Measurements from ENCODE around the gene CDC42BPB. TPM values are rescaled to one million over a fixed set of nuclear protein-coding genes. Genes with fewer than 3 reads are reported as not detected.

The CDC42BPB gene
- total RNA-seq, 1 donor from 2014 or later, result 3.5 TPM

- Mint-ChIP-seq H3K27me3 (ENCODE audit: low read depth) (peaks cover 5% of the 10 kb centered on the region), H3K4me3 (ENCODE audit: low read depth) (no peak overlapping the region), H3K36me3 (ENCODE audit: low read depth) (no peaks in the 10 kb centered on the region), H3K4me1 (ENCODE audit: low read depth) (peaks cover 1% of the 10 kb centered on the region), H3K27ac (no peak overlapping the region), H3K9me3 (no peaks in the 10 kb centered on the region)
- no peak for DNase-seq (ENCODE audit: low spot score)
- intact Hi-C loops (cut with micrococcal nuclease), result loop anchor here (2.0 kb wide), 1 partner anchor 224 kb away; no protein-coding TSS in a partner anchor
Measured at GRCh38 chr14:102918438-102918837, 138.9 kb downstream of the CDC42BPB start.

GRCh38 chr14:102917469-102918211 lies 139.7 kb downstream of the CDC42BPB start:
- no peak overlapping the region for H3K27ac Mint-ChIP-seq
- intact Hi-C loops (cut with micrococcal nuclease), result loop anchor here (1.0 to 2.0 kb wide), 2 partner anchors 142 to 223 kb away; no protein-coding TSS in a partner anchor
- H3K27me3 Mint-ChIP-seq (ENCODE audit: low read depth), result no peaks in the 10 kb centered on the region
- H3K4me1 Mint-ChIP-seq (ENCODE audit: low read depth), result no peaks in the 10 kb centered on the region
- H3K9me3 Mint-ChIP-seq, result no peaks in the 10 kb centered on the region
- H3K36me3 Mint-ChIP-seq (ENCODE audit: low read depth), result no peaks in the 10 kb centered on the region
- no peak overlapping the region for H3K4me3 Mint-ChIP-seq (ENCODE audit: low read depth)
- peak; percentile 28 for DNase-seq (ENCODE audit: low spot score)

DNA sequence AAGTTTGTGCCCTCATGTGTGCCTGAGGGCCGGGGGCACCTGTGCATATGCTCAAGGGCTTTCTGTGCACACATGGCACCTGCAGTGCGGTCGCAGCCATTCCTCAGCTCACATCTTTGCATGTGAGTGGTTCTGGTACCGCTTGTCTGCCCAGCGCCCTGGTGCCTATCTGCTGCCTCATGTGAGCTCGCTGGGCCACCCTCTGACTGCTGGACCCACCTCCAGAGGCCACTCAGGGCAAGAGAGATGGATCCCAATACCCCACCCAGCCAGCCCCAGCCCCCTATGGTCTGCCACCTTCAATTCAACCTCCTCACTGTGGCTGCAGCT lies 140.3 kb downstream of the CDC42BPB start:
- Mint-ChIP-seq H3K4me1 (ENCODE audit: low read depth) (no peaks in the 10 kb centered on the region), H3K9me3 (no peaks in the 10 kb centered on the region), H3K36me3 (ENCODE audit: low read depth) (no peaks in the 10 kb centered on the region), H3K27ac (no peak overlapping the region), H3K27me3 (ENCODE audit: low read depth) (no peaks in the 10 kb centered on the region), H3K4me3 (ENCODE audit: low read depth) (no peak overlapping the region)
- no peak for DNase-seq (ENCODE audit: low spot score)
- intact Hi-C loops (cut with micrococcal nuclease), result loop anchor here (1.0 kb wide), 1 partner anchor 142 kb away; no protein-coding TSS in a partner anchor

DNA sequence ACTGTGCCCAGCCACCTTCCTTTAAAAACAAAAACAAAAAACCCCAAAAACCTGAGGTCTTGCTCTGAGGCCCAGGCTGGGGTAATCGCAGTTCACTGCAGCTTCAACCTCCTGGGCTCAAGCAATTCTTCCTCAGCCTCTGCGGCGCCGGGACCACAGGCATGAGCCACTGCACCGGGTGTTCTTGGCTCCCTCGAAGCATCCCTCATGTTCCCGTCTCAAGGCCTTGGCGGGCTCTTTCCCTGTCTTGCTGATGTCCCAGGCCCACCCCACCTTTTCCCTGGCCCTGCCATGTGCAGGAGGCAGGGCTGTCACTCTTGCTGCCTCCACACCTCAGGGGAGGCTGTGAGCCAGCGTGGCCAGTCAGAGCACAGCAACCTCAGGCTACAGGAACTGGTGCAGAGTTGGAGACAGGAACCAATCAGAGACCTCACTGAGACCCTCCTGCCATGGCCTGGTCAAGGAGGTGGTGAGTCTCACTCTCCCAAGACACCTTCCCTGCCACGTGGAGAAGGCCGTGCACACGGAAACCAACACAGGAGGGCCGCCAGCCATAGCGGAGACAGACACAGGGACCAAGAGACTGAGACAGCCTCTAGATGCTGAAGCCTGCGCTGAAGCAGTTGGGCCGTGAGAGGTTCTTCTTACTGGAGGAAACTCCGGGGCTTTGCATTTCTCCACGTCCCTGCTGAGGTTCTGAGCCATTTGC lies 140.8 kb downstream of the CDC42BPB start:
- no peak overlapping the region for H3K27ac Mint-ChIP-seq
- H3K9me3 Mint-ChIP-seq, result no peaks in the 10 kb centered on the region
- intact Hi-C loops (cut with micrococcal nuclease), result loop anchor here (1.0 kb wide), 1 partner anchor 141 kb away; no protein-coding TSS in a partner anchor

DNA sequence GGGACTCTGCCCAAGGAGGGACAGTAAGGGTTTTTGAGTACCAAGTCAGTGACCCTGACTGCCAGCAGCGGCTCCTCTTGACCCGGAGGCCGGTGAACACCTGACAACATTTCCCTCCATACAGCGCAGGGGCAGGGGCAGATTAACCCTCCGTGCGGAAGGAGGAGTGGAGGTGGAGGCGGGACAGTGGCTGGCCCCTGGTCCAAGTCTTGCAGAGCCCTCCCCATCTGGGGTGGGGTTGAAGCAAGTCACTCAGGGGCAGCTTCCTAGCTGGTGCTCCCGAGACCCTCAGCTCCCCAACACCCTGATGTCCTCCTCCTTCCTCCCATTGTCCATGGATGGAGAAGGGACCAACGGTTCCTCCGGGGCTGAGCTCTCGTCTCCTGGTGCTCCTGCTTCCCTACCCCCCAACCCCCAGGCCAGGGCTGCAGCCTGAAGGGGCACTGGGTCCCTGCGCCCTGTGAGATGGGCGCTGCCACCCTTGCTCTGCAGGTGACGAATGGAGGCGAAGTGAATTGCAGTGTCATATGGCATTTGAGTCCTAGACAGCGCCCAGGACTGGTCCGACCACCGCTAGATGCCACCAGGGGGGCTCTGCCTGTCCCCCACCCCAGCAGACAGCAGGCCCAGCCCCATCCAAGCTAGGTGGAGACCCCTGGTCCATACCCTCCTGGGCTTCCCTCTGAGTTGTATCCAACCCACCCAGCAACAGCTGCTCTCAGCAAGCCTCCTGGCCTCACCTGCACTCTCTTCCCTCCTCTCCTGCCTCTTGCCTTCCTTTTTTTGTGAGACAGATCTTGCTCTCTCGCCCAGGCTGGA lies 141.8 kb downstream of the CDC42BPB start:
- H3K4me3 Mint-ChIP-seq (ENCODE audit: low read depth), result no peak overlapping the region
- H3K27me3 Mint-ChIP-seq (ENCODE audit: low read depth), result no peaks in the 10 kb centered on the region
- no peak for DNase-seq (ENCODE audit: low spot score)
- no peaks in the 10 kb centered on the region for H3K4me1 Mint-ChIP-seq (ENCODE audit: low read depth)
- no peaks in the 10 kb centered on the region for H3K9me3 Mint-ChIP-seq
- no peak overlapping the region for H3K27ac Mint-ChIP-seq
- H3K36me3 Mint-ChIP-seq (ENCODE audit: low read depth), result peaks cover 7% of the 10 kb centered on the region
- intact Hi-C loops (cut with micrococcal nuclease), result no loop called here

More for the DNA sequence above, 140.8 kb downstream of the CDC42BPB start:
- Mint-ChIP-seq H3K4me1 (ENCODE audit: low read depth) (no peaks in the 10 kb centered on the region), H3K27me3 (ENCODE audit: low read depth) (no peaks in the 10 kb centered on the region), H3K4me3 (ENCODE audit: low read depth) (no peak overlapping the region), H3K36me3 (ENCODE audit: low read depth) (no peaks in the 10 kb centered on the region)
- DNase-seq (ENCODE audit: low spot score), result no peak

- H3K4me3 Mint-ChIP-seq (ENCODE audit: low read depth), result no peak overlapping the region
- H3K4me1 Mint-ChIP-seq (ENCODE audit: low read depth), result no peaks in the 10 kb centered on the region
- H3K27me3 Mint-ChIP-seq (ENCODE audit: low read depth), result no peaks in the 10 kb centered on the region
- no peak overlapping the region for H3K27ac Mint-ChIP-seq
- no peaks in the 10 kb centered on the region for H3K9me3 Mint-ChIP-seq
- peaks cover 7% of the 10 kb centered on the region for H3K36me3 Mint-ChIP-seq (ENCODE audit: low read depth)
- DNase-seq (ENCODE audit: low spot score), result no peak
- intact Hi-C loops (cut with micrococcal nuclease), result no loop called here
Measured at GRCh38 chr14:102914474-102915291, 142.7 kb downstream of the CDC42BPB start.

DNA sequence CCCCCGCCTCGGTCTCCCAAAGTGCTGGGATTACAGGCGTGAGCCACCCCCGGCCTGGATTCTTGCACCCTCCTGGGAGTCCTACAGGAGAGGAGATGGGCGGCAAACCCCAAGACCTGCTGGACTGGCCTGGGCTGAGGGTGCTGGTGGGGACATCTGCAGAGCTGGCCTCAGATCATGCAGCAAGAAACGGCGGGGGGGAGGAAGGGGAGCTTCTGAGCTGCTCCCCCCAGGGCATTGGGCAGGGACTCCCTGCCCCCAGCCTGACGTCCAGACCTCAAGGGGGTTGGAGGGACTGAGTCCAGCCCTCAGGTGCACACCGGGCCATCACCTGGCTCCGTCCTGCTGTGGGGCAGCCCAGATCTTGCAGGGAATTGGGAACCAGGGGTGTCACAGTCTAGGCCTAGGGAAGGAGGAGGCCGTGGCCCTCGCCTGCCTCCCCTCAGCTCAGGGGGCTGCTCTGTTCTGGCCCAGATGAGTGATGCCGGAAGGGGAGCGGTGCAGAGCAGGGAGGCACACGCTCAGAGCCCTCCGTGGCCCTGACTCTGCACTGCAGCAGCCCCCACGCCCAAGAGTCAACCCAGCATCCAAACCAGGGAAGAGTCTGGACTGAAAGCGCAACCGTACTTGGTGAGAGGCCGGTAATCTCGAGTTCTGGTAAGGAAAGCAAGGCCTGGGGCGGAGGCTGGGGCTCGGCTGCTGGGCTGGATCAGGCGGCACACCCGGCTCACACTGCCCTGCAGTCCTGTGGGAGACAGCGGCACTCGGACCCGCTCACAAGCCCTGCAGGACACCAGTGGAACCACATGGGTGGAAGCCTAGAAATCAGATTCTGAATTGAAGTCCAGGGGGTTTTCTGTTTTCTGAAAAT lies 143.8 kb downstream of the CDC42BPB start:
- H3K27ac Mint-ChIP-seq, result no peak overlapping the region
- peaks cover 7% of the 10 kb centered on the region for H3K36me3 Mint-ChIP-seq (ENCODE audit: low read depth)
- intact Hi-C loops (cut with micrococcal nuclease), result no loop called here
- DNase-seq (ENCODE audit: low spot score), result no peak
- H3K4me3 Mint-ChIP-seq (ENCODE audit: low read depth), result no peak overlapping the region
- H3K27me3 Mint-ChIP-seq (ENCODE audit: low read depth), result no peaks in the 10 kb centered on the region
- no peaks in the 10 kb centered on the region for H3K9me3 Mint-ChIP-seq
- H3K4me1 Mint-ChIP-seq (ENCODE audit: low read depth), result no peaks in the 10 kb centered on the region

DNA sequence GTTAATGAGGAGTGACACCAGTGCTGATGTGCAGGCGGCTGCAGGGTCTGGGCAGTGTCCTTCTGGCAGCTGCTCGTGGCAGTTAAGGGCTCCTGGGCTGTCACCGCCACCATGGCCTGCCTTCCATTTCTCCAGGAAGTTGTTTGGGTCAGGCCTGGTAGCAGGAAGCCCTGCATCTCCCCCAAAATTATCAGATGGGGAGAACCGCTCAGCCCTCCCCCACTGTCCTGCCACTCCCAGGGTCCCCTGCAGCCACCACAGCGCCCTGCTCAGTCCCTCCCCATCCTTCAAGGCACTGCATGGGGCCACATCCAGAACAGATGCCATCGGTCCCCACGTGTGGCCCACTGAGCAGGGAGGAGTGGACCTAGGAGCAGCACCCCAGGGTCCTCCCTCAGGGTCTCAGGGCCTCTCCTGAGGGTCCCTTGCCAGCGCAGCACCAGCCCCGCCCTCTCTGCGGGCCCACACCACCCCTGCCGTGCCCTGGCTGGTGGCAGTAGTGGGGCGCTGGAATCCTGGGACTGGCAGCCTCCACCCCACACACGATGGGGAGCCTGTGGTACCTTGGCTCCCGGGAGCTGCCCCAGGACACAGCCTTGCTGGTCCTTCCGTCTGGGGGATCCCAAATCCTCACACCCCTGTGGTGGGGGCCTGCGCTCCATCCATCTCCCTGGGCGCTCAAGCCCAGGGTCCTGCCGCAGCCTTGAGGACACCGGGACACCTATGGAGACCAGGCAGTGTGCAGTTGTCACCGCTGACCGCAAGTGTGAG lies 145.2 kb downstream of the CDC42BPB start:
- H3K36me3 Mint-ChIP-seq (ENCODE audit: low read depth), result peaks cover 15% of the 10 kb centered on the region
- H3K27ac Mint-ChIP-seq, result no peak overlapping the region
- H3K4me3 Mint-ChIP-seq (ENCODE audit: low read depth), result no peak overlapping the region
- no peaks in the 10 kb centered on the region for H3K27me3 Mint-ChIP-seq (ENCODE audit: low read depth)
- intact Hi-C loops (cut with micrococcal nuclease), result no loop called here
- no peaks in the 10 kb centered on the region for H3K4me1 Mint-ChIP-seq (ENCODE audit: low read depth)
- DNase-seq (ENCODE audit: low spot score), result no peak
- H3K9me3 Mint-ChIP-seq, result no peaks in the 10 kb centered on the region

- Mint-ChIP-seq H3K27ac (no peak overlapping the region), H3K4me1 (ENCODE audit: low read depth) (no peaks in the 10 kb centered on the region), H3K4me3 (ENCODE audit: low read depth) (no peak overlapping the region), H3K36me3 (ENCODE audit: low read depth) (peaks cover 17% of the 10 kb centered on the region), H3K9me3 (no peaks in the 10 kb centered on the region), H3K27me3 (ENCODE audit: low read depth) (no peaks in the 10 kb centered on the region)
- intact Hi-C loops (cut with micrococcal nuclease), result no loop called here
- DNase-seq (ENCODE audit: low spot score), result no peak
Measured at GRCh38 chr14:102911541-102911951, 145.8 kb downstream of the CDC42BPB start.

- no peaks in the 10 kb centered on the region for H3K27me3 Mint-ChIP-seq (ENCODE audit: low read depth)
- intact Hi-C loops (cut with micrococcal nuclease), result no loop called here
- no peak for DNase-seq (ENCODE audit: low spot score)
Measured at GRCh38 chr14:102910442-102910841, 146.9 kb downstream of the CDC42BPB start.

DNA sequence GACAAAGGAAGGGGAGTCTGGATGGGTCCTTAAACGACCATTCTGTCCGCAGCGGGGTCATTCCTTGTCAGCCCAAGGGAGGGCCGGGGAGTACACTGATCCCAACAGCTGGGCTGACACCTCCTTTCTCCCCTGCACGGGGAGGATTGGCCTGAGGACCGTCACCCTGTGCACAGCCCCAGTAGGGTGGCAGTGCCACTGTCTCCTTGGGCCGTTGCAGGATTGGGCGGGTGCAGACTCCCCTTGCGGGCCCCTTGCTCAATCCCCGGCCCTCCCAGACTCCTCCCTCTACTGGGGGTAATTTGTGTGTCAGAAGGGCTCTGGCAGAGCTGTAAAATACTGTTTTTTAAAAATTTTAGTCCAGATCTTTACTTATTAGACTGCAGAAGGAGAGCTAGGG lies 147.4 kb downstream of the CDC42BPB start:
- no peaks in the 10 kb centered on the region for H3K9me3 Mint-ChIP-seq
- H3K36me3 Mint-ChIP-seq (ENCODE audit: low read depth), result peaks cover 30% of the 10 kb centered on the region
- no peaks in the 10 kb centered on the region for H3K27me3 Mint-ChIP-seq (ENCODE audit: low read depth)
- H3K4me1 Mint-ChIP-seq (ENCODE audit: low read depth), result no peaks in the 10 kb centered on the region
- intact Hi-C loops (cut with micrococcal nuclease), result no loop called here
- no peak overlapping the region for H3K27ac Mint-ChIP-seq
- H3K4me3 Mint-ChIP-seq (ENCODE audit: low read depth), result no peak overlapping the region
- no peak for DNase-seq (ENCODE audit: low spot score)

More at GRCh38 chr14:102910442-102910841, 146.9 kb downstream of the CDC42BPB start:
- H3K4me1 Mint-ChIP-seq (ENCODE audit: low read depth), result no peaks in the 10 kb centered on the region
- H3K27ac Mint-ChIP-seq, result no peak overlapping the region
- peaks cover 25% of the 10 kb centered on the region for H3K36me3 Mint-ChIP-seq (ENCODE audit: low read depth)
- H3K9me3 Mint-ChIP-seq, result no peaks in the 10 kb centered on the region
- no peak overlapping the region for H3K4me3 Mint-ChIP-seq (ENCODE audit: low read depth)

All from activated T-helper 2 cell treated with anti-CD3 and anti-CD28 coated beads, Interferon-gamma antibody, Interleukin-2, Interleukin-4, amounts not matched to agents 10 μg/mL and 5 μg/mL and 100 μg/mL, durations not matched to agents 14 hours and 24 hours and 36 hours (primary cell).